Peyer's patch (tissue), 4 donors: ENCODE results near the gene GNRH2. TPM values are rescaled to one million over a fixed set of nuclear protein-coding genes. Genes with fewer than 3 reads are reported as not detected.
"Not testable (repeated sequence)": the region's sequence is repeated elsewhere in the genome, so short reads cannot be mapped to it uniquely, and the experiment has no call there.

Source experiments
- DNase-seq, 3 donors: peaks; one replicate each; pipeline ENCODE4 v3.0.0-alpha.2; 2017 to 2019
- H3K27ac ChIP-seq, 4 donors: fragments of 200-600 bp; sonication (generic); one replicate each; pipeline ENCODE4 v1.5.1; 2016 to 2019
- H3K27me3 ChIP-seq, 2 donors: fragments of 200-600 bp; sonication (generic); one replicate each; pipeline ENCODE4 v1.5.1; 2019
- H3K36me3 ChIP-seq, 3 donors: fragments of 200-600 bp; sonication (generic); one replicate each; pipeline ENCODE4 v1.5.1; 2016 to 2019
- H3K4me1 ChIP-seq, 4 donors: fragments of 200-600 bp; sonication (generic); one replicate each; pipeline ENCODE4 v1.5.1; 2016 to 2019
- H3K4me3 ChIP-seq, 4 donors: fragments of 200-600 bp; sonication (generic); 1 replicate in 3 of 4; 2 replicates in 1 of 4; pipeline ENCODE4 v1.5.1; 2016 to 2019; ENCODE audit warnings: mild to moderate bottlenecking in 1 of 4
- H3K9me3 ChIP-seq, 4 donors: fragments of 200-600 bp; sonication (generic); one replicate each; pipeline ENCODE4 v1.5.1; 2016 to 2019; ENCODE audit warnings: mild to moderate bottlenecking in 1 of 4
- POLR2A ChIP-seq, 2 donors: fragments of 450-650 bp; IDR thresholded peaks; one replicate each; pipeline ENCODE4 v1.5.1; 2017; ENCODE audit warnings: antibody characterized with exemption in 2 of 2, mild to moderate bottlenecking in 2 of 2, moderate library complexity in 2 of 2
- total RNA-seq, 4 donors: library from RNA; depleted of rRNA; stranded (reverse); fragments of >200 nt; gene quantifications; one replicate each; pipeline ENCODE4 v1.1.0, GENCODE V29; 2016
- TF ChIP-seq, protein P1 (sequence below), 6 experiments: fragments of 450-650 bp in 4 of 6; fragments of 200-600 bp in 2 of 6; sonication (generic) in 1 of 6; IDR thresholded peaks; one replicate each; pipeline ENCODE4 v1.5.1; 2017 to 2019; ENCODE audit warnings: antibody characterized with exemption in 6 of 6, mild to moderate bottlenecking in 3 of 6, moderate library complexity in 1 of 6

Gene GNRH2
- total RNA-seq, 4 donors from 2014 or later: not detected

DNA sequence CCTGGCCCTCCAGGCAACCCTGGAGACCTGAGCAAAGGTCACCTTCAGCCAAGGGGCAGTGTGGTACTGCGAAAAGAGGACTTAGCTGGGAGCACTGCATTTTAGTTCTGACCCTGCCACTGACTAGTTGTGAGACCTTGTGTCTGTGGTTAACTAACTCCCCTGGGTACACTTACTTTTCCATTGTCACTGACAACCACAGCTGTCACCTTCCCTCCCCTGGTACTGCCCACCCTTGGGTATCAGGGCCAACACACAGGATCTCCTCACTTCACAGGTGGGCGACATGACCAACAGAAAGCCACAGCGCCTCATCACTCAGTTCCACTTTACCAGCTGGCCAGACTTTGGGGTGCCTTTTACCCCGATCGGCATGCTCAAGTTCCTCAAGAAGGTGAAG lies 21.6 kb upstream of the GNRH2 start:
- no peak overlapping the region for H3K4me3 ChIP-seq
- H3K9me3 ChIP-seq: no peaks in the 10 kb centered on the region
- no peaks in the 10 kb centered on the region for H3K27me3 ChIP-seq
- H3K27ac ChIP-seq: no peak overlapping the region
- peaks cover 0 to 69% (median 0%) of the 10 kb centered on the region in 3 donors for H3K36me3 ChIP-seq
- DNase-seq: no peak
- H3K4me1 ChIP-seq: no peaks in the 10 kb centered on the region
- no peak for TF ChIP-seq POLR2A (IDR thresholded peaks at IDR 0.05)
- TF ChIP-seq, protein P1, sequence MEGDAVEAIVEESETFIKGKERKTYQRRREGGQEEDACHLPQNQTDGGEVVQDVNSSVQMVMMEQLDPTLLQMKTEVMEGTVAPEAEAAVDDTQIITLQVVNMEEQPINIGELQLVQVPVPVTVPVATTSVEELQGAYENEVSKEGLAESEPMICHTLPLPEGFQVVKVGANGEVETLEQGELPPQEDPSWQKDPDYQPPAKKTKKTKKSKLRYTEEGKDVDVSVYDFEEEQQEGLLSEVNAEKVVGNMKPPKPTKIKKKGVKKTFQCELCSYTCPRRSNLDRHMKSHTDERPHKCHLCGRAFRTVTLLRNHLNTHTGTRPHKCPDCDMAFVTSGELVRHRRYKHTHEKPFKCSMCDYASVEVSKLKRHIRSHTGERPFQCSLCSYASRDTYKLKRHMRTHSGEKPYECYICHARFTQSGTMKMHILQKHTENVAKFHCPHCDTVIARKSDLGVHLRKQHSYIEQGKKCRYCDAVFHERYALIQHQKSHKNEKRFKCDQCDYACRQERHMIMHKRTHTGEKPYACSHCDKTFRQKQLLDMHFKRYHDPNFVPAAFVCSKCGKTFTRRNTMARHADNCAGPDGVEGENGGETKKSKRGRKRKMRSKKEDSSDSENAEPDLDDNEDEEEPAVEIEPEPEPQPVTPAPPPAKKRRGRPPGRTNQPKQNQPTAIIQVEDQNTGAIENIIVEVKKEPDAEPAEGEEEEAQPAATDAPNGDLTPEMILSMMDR (IDR thresholded peaks at IDR 0.05): no peak

DNA sequence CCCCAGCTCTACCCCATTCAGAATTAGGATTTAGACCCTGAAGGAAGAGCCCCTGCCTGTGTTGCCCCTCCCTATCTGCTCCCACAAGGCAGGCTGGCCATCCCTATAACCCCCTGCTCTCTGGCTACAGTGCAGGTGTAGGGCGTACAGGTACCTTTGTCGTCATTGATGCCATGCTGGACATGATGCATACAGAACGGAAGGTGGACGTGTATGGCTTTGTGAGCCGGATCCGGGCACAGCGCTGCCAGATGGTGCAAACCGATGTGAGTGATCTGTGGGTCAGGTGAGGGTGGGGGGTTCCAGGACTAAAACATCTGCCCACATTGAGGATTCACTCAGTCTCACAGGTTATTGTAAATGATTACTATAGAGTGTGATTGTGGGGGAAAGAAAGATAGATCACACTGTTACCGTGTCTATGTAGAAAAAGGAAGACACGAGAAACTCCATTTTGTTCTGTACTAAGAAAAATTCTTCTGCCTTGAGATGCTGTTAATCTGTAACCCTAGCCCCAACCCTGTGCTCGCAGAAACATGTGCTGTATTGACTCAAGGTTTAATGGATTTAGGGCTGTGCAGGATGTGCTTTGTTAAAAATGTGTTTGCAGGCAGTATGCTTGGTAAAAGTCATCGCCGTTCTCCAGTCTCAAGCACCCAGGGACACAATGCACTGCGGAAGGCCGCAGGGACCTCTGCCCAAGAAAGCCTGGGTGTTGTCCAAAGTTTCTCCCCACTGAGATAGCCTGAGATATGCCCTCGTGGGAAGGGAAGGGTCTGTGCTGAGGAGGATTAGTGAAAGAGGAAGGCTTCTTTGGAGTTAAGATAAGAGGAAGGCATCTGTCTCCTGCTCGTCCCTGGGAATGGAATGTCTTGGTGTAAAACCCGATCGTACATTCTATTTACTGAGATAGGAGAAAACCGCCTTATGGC lies 20.6 kb upstream of the GNRH2 start:
- H3K9me3 ChIP-seq, H3K27ac ChIP-seq, H3K27me3 ChIP-seq, H3K4me1 ChIP-seq, H3K4me3 ChIP-seq, DNase-seq: not testable (repeated sequence)
- peaks cover 0 to 73% (median 0%) of the 10 kb centered on the region in 3 donors for H3K36me3 ChIP-seq

DNA sequence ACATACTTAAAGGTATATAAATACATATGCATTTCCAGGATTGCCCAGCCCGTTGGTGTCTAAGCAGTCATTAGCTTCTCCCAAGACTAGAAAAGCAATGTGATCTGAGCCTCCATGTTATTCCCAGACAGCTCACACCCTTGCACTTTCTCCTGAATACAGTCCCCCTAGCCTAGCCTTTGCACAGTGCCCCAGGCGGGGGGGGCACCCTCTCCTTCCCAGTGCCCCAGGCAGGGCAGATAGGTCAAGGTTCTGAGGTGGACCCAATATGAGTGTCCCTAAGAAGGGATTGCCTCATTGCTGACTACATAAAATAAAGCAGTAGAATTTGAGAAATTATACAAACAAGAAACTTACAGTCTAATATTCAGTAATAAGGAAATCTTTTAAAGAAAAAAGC lies 15.4 kb upstream of the GNRH2 start:
- TF ChIP-seq, protein P1 (IDR thresholded peaks at IDR 0.05): no peak
- no peak for TF ChIP-seq POLR2A (IDR thresholded peaks at IDR 0.05)
- no peak overlapping the region for H3K27ac ChIP-seq
- H3K9me3 ChIP-seq: no peaks in the 10 kb centered on the region
- no peak for DNase-seq
- H3K4me1 ChIP-seq: no peaks in the 10 kb centered on the region
- H3K36me3 ChIP-seq: peaks cover 0 to 79% (median 0%) of the 10 kb centered on the region in 3 donors
- H3K27me3 ChIP-seq: no peaks in the 10 kb centered on the region
- no peak overlapping the region for H3K4me3 ChIP-seq

DNA sequence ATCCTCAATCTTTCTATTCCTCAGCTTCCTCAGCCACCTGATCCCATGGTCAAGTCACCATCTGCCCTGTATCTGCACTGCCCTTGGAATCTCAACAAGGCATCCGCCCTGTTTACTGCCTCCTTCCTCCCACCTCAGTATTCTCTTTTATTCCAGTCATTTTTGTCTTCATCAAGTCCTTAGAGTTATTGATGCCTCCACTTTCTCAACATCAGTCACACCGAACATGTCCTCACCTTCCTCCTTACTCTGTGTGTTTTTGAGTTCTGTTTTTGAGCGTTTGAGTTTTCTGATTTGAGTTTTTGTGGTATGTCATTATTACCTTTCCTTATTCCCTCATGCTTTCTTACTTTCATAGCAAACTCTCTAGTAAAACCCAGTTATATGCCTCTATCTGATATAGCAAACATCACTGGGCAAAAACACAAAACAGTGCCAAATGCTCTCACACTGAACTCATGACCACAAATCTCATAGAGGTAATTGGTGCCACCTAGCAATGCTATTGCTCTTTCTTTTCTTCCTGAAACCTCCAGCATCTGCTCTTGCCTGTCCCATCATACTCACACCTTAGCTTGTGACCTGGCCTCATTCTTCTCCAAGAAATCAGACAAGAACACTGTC lies 11.8 kb upstream of the GNRH2 start:
- no peak for DNase-seq

DNA sequence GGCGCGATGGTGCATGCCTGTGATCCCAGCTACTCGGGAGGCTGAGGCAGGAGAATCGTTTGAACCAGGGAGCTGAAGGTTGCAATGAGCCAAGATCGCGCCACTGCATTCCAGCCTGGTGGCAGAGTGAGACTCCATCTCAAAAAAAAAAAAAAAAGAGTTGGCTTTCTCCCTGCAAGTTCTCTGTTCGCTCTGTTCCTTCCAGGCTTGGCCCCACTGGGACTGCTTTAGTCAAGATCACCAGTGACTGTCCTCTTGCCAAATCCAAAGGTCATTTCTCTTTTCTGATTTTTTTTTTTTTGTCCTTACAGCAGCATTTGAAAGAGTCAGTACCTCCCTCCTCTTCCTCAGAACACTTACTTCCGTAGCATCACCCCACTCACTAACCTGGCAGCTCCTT lies 10.8 kb upstream of the GNRH2 start:
- H3K4me3 ChIP-seq: no peak overlapping the region
- no peak for DNase-seq
- peaks cover 0 to 64% (median 0%) of the 10 kb centered on the region in 3 donors for H3K36me3 ChIP-seq
- no peaks in the 10 kb centered on the region for H3K9me3 ChIP-seq
- H3K27ac ChIP-seq: no peak overlapping the region
- TF ChIP-seq POLR2A (IDR thresholded peaks at IDR 0.05): no peak
- TF ChIP-seq, protein P1 (IDR thresholded peaks at IDR 0.05): no peak
- no peaks in the 10 kb centered on the region for H3K27me3 ChIP-seq
- no peaks in the 10 kb centered on the region for H3K4me1 ChIP-seq

More for the DNA sequence above, 11.8 kb upstream of the GNRH2 start:
- TF ChIP-seq, protein P1 (IDR thresholded peaks at IDR 0.05): no peak
- no peak for TF ChIP-seq POLR2A (IDR thresholded peaks at IDR 0.05)
- H3K27ac ChIP-seq: no peak overlapping the region
- H3K27me3 ChIP-seq: no peaks in the 10 kb centered on the region
- peaks cover 0 to 64% (median 0%) of the 10 kb centered on the region in 3 donors for H3K36me3 ChIP-seq
- no peak overlapping the region for H3K4me3 ChIP-seq
- no peaks in the 10 kb centered on the region for H3K4me1 ChIP-seq
- H3K9me3 ChIP-seq: no peaks in the 10 kb centered on the region

DNA sequence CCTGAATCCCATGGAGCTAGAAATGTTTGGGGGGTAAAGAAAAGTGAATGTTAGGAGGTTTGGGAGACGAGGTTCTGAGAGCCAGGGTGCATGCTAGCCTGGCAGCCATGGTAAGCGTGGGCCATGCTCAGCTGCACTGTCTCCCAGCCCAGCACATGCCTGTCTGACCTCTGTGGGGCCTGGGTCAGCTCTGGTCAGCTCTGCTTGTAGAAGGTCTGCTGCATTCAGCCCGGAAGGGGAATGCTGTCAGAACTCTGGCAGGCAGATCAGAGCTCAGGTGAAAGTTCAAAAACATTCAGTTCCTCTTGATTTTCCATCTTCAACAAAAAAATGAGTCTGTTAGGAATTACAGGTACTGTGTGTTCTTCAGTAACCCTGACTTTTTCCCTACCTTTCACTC lies 5.8 kb upstream of the GNRH2 start:
- TF ChIP-seq, protein P1 (IDR thresholded peaks at IDR 0.05): no peak
- no peak for TF ChIP-seq POLR2A (IDR thresholded peaks at IDR 0.05)
- Histone ChIP-seq H3K4me3 (no peak overlapping the region), H3K36me3 (peaks cover 0 to 68% (median 0%) of the 10 kb centered on the region in 3 donors), H3K9me3 (no peaks in the 10 kb centered on the region), H3K27me3 (no peaks in the 10 kb centered on the region), H3K27ac (no peak overlapping the region), H3K4me1 (peaks cover 0 to 4% (median 0%) of the 10 kb centered on the region in 4 donors)
- no peak for DNase-seq
